HFF-Myc (cell line): Measurements from ENCODE around the gene KHSRP.
"Not testable (repeated sequence)": the region's sequence is repeated elsewhere in the genome, so short reads cannot be mapped to it uniquely, and the experiment has no call there.

Experiments used
- DNase-seq: peaks from one replicate; pipeline ENCODE4 v3.0.0-alpha.2; 2011; ENCODE audit warnings: low read depth; ENCODE audit errors: extremely low read depth
- H3K4me3 ChIP-seq: replicated peaks from 2 replicates; pipeline ENCODE4 v1.5.1; 2011; ENCODE audit warnings: low read depth, mild to moderate bottlenecking, control low read depth, low read length
- TF ChIP-seq, protein P1 (sequence below): IDR thresholded peaks from 2 replicates; pipeline ENCODE4 v1.5.1; 2012; ENCODE audit warnings: mild to moderate bottlenecking, low read depth, low read length, control low read depth; ENCODE audit errors: missing control alignments

KHSRP gene

GRCh38 chr19:6439743-6440142 lies 15.1 kb upstream of the KHSRP start:
- no peak for DNase-seq
- no peak overlapping the region for H3K4me3 ChIP-seq
- TF ChIP-seq, protein P1, sequence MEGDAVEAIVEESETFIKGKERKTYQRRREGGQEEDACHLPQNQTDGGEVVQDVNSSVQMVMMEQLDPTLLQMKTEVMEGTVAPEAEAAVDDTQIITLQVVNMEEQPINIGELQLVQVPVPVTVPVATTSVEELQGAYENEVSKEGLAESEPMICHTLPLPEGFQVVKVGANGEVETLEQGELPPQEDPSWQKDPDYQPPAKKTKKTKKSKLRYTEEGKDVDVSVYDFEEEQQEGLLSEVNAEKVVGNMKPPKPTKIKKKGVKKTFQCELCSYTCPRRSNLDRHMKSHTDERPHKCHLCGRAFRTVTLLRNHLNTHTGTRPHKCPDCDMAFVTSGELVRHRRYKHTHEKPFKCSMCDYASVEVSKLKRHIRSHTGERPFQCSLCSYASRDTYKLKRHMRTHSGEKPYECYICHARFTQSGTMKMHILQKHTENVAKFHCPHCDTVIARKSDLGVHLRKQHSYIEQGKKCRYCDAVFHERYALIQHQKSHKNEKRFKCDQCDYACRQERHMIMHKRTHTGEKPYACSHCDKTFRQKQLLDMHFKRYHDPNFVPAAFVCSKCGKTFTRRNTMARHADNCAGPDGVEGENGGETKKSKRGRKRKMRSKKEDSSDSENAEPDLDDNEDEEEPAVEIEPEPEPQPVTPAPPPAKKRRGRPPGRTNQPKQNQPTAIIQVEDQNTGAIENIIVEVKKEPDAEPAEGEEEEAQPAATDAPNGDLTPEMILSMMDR = no peak

GRCh38 chr19:6433663-6434062 lies 9.1 kb upstream of the KHSRP start, which contains the start of gene SLC25A41:
Gene SLC25A41, minus strand, starts transcription at chr19:6433763. Its CDS starts 70 bp downstream, at chr19:6433693.
- TF ChIP-seq, protein P1 = no peak
- no peak within 1 kb of the TSS for H3K4me3 ChIP-seq
- DNase-seq = no peak

GRCh38 chr19:6433165-6433564 lies 8.6 kb upstream of the KHSRP start:
- TF ChIP-seq, protein P1 = no peak
- H3K4me3 ChIP-seq = no peak overlapping the region

DNA sequence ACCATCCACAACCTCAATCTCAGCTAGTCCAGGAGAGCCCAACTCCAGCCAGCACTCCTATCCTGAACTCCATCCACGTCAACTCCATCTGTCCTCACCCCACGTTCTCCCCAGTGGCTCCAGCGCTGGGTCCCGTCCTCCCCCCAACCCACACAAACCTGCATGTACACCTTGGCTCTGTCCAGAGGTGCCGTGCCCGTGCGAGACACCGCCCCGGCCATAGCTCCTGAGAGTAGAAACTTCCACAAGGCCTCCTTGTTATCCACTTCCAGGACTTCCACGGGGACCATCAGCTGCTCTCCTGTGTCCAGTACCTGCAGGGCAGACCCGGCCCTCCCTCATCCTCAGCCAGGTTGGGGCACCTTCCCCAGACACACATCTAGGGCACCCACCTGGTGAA lies 7.3 kb upstream of the KHSRP start:
- TF ChIP-seq, protein P1 = no peak
- no peak for DNase-seq
- H3K4me3 ChIP-seq = no peak overlapping the region

More at GRCh38 chr19:6433165-6433564, 8.6 kb upstream of the KHSRP start:
- DNase-seq = no peak

GRCh38 chr19:6429419-6430221 lies 5.0 kb upstream of the KHSRP start:
- TF ChIP-seq, protein P1 = no peak
- no peak overlapping the region for H3K4me3 ChIP-seq

GRCh38 chr19:6428692-6429418 lies 4.2 kb upstream of the KHSRP start:
- DNase-seq, H3K4me3 ChIP-seq: not testable (repeated sequence)

More at GRCh38 chr19:6429419-6430221, 5.0 kb upstream of the KHSRP start:
- no peak for DNase-seq

- no peak for DNase-seq
- TF ChIP-seq, protein P1 = no peak
- no peak overlapping the region for H3K4me3 ChIP-seq
Observed at GRCh38 chr19:6427131-6427530, 2.5 kb upstream of the KHSRP start.
